Spinal cord (tissue), 10 donors: ENCODE results near the gene CCDC82. TPM values are rescaled to one million over a fixed set of nuclear protein-coding genes. Genes with fewer than 3 reads are reported as not detected.

ENCODE experiments used
- DNase-seq, 6 donors: peaks; one replicate each; pipeline versions ENCODE4 v3.0.0 to v3.0.0-alpha.2; 2013 to 2015; ENCODE audit warnings: low spot score in 6 of 6, low read depth in 4 of 6
- H3K27ac ChIP-seq: one replicate; pipeline ENCODE4 v1.5.1; 2013; ENCODE audit warnings: low read depth, low read length, control low read depth
- H3K27me3 ChIP-seq: one replicate; pipeline ENCODE4 v1.6.1; 2013; ENCODE audit warnings: low read length; ENCODE audit not compliant: control insufficient read depth, insufficient read depth
- H3K36me3 ChIP-seq: one replicate; pipeline ENCODE4 v1.6.1; 2013; ENCODE audit warnings: low read length; ENCODE audit not compliant: control insufficient read depth, insufficient read depth
- H3K4me1 ChIP-seq: one replicate; pipeline ENCODE4 v1.6.1; 2013; ENCODE audit warnings: low read length; ENCODE audit not compliant: control insufficient read depth, insufficient read depth
- H3K4me3 ChIP-seq: one replicate; pipeline ENCODE4 v1.5.1; 2013; ENCODE audit warnings: low read depth, low read length, control low read depth
- H3K9me3 ChIP-seq: one replicate; pipeline ENCODE4 v1.6.1; 2013; ENCODE audit warnings: low read length; ENCODE audit not compliant: control insufficient read depth, insufficient read depth
- WGBS: methylation state at CpG from one replicate; pipeline ENCODE4 v1.1.5; 2013; ENCODE audit warnings: missing lambda C conversion rate; ENCODE audit not compliant: insufficient coverage; 5-methylcytosine and 5-hydroxymethylcytosine counted together
- polyA plus RNA-seq, 2 donors: library from polyadenylated mRNA; unstranded; fragments of 120-200 nt; gene quantifications; one replicate each; pipeline ENCODE4 v1.2.1, GENCODE V29; 2013; ENCODE audit not compliant: insufficient read length in 2 of 2
- total RNA-seq, 2 donors: library from RNA; depleted of rRNA in 1 of 2; stranded (reverse); fragments of 120-200 nt in 1 of 2; fragments of >200 nt in 1 of 2; gene quantifications; one replicate each; pipeline versions ENCODE4 v1.2.3 to v1.2.4, GENCODE V29; 2013 to 2014
- donor health status: healthy.

CCDC82 gene
- total and polyA plus RNA-seq, 4 donors, result 33.9 to 76.8 (median 57.2) TPM

- Histone ChIP-seq H3K9me3 (no peaks in the 10 kb centered on the region), H3K27me3 (no peaks in the 10 kb centered on the region), H3K4me1 (peaks cover 19% of the 10 kb centered on the region), H3K27ac (peak overlapping the region; percentile 57), H3K36me3 (no peaks in the 10 kb centered on the region), H3K4me3 (no peak overlapping the region)
- 40% methylated on average over 1 of the region's 4 CpGs for WGBS
- no peak for DNase-seq
These were observed 75.2 kb downstream of the CCDC82 start for GRCh38 chr11:96314326-96315020.

- Histone ChIP-seq H3K4me1 (peaks cover 19% of the 10 kb centered on the region), H3K36me3 (no peaks in the 10 kb centered on the region), H3K4me3 (no peak overlapping the region), H3K9me3 (no peaks in the 10 kb centered on the region), H3K27me3 (no peaks in the 10 kb centered on the region), H3K27ac (no peak overlapping the region)
- WGBS, result 55% methylated on average over 6 of the region's 6 CpGs
- no peak for DNase-seq
These were observed 76.5 kb downstream of the CCDC82 start for GRCh38 chr11:96313163-96313562.

GRCh38 chr11:96311120-96311568, 78.6 kb downstream of the CCDC82 start:
- peak in 1 of 6 donors; percentile 37 for DNase-seq
- Histone ChIP-seq H3K4me3 (no peak overlapping the region), H3K36me3 (no peaks in the 10 kb centered on the region), H3K9me3 (no peaks in the 10 kb centered on the region), H3K27me3 (no peaks in the 10 kb centered on the region), H3K4me1 (peaks cover 18% of the 10 kb centered on the region), H3K27ac (peak overlapping the region; percentile 48)
- WGBS, result 83% methylated on average over 1 of the region's 2 CpGs

GRCh38 chr11:96310236-96310635, 79.5 kb downstream of the CCDC82 start:
- WGBS, result no CpG with 5 or more reads among the region's 1 CpG
- Histone ChIP-seq H3K9me3 (no peaks in the 10 kb centered on the region), H3K4me1 (peaks cover 18% of the 10 kb centered on the region), H3K4me3 (no peak overlapping the region), H3K27me3 (no peaks in the 10 kb centered on the region), H3K36me3 (no peaks in the 10 kb centered on the region), H3K27ac (no peak overlapping the region)
- DNase-seq, result no peak

GRCh38 chr11:96309643-96310017, 80.1 kb downstream of the CCDC82 start:
- H3K27me3 ChIP-seq, result no peaks in the 10 kb centered on the region
- peaks cover 16% of the 10 kb centered on the region for H3K4me1 ChIP-seq
- no peaks in the 10 kb centered on the region for H3K9me3 ChIP-seq
- no peak for DNase-seq
- H3K36me3 ChIP-seq, result no peaks in the 10 kb centered on the region
- no peak overlapping the region for H3K4me3 ChIP-seq
- no CpG with 5 or more reads among the region's 5 CpGs for WGBS
- H3K27ac ChIP-seq, result no peak overlapping the region

GRCh38 chr11:96309016-96309642, 80.6 kb downstream of the CCDC82 start:
- Histone ChIP-seq H3K4me3 (no peak overlapping the region), H3K4me1 (peaks cover 13% of the 10 kb centered on the region), H3K36me3 (no peaks in the 10 kb centered on the region), H3K27ac (no peak overlapping the region), H3K27me3 (no peaks in the 10 kb centered on the region), H3K9me3 (no peaks in the 10 kb centered on the region)
- no peak for DNase-seq
- no CpG with 5 or more reads among the region's 2 CpGs for WGBS

GRCh38 chr11:96307776-96308140, 82.0 kb downstream of the CCDC82 start:
- Histone ChIP-seq H3K9me3 (no peaks in the 10 kb centered on the region), H3K27ac (peak overlapping the region; percentile 97), H3K27me3 (no peaks in the 10 kb centered on the region), H3K4me3 (peak overlapping the region; percentile 14), H3K36me3 (no peaks in the 10 kb centered on the region), H3K4me1 (peaks cover 14% of the 10 kb centered on the region)
- DNase-seq, result peak in 2 of 6 donors; percentile 72 to 74
- WGBS, result no CpG with 5 or more reads among the region's 3 CpGs

- Histone ChIP-seq H3K27ac (peak overlapping the region; percentile 97), H3K4me1 (peaks cover 17% of the 10 kb centered on the region), H3K36me3 (no peaks in the 10 kb centered on the region), H3K9me3 (no peaks in the 10 kb centered on the region), H3K27me3 (no peaks in the 10 kb centered on the region), H3K4me3 (peak overlapping the region; percentile 14)
- WGBS, result 0% methylated on average over 5 of the region's 10 CpGs
- peak; percentile 67 to 95 (median 80) for DNase-seq
These were observed 82.6 kb downstream of the CCDC82 start for GRCh38 chr11:96306933-96307775.

GRCh38 chr11:96306600-96306932, 83.1 kb downstream of the CCDC82 start:
- H3K9me3 ChIP-seq, result no peaks in the 10 kb centered on the region
- no peak for DNase-seq
- peaks cover 13% of the 10 kb centered on the region for H3K4me1 ChIP-seq
- H3K4me3 ChIP-seq, result peak overlapping the region; percentile 14
- WGBS, result no CpG with 5 or more reads among the region's 3 CpGs
- H3K27ac ChIP-seq, result peak overlapping the region; percentile 97
- no peaks in the 10 kb centered on the region for H3K27me3 ChIP-seq
- H3K36me3 ChIP-seq, result no peaks in the 10 kb centered on the region
